Right atrium auricular region (tissue), 2 donors: ENCODE results near the gene KRT9. TPM values are rescaled to one million over a fixed set of nuclear protein-coding genes. Genes with fewer than 3 reads are reported as not detected.

Source experiments
- DNase-seq: peaks from one replicate; pipeline ENCODE4 v3.0.0-alpha.2; 2019; ENCODE audit warnings: low spot score
- H3K27ac ChIP-seq, 2 donors: fragments of 200-600 bp; sonication (generic); 1 replicate in 1 of 2; 2 replicates in 1 of 2; pipeline ENCODE4 v1.5.1; 2016 to 2019
- H3K27me3 ChIP-seq, 2 donors: fragments of 200-600 bp; sonication (generic); one replicate each; pipeline versions ENCODE4 v1.5.1 to v1.6.0; 2017 to 2019
- H3K36me3 ChIP-seq: fragments of 200-600 bp; sonication (generic); one replicate; pipeline ENCODE4 v1.5.1; 2016
- H3K4me1 ChIP-seq, 2 donors: fragments of 200-600 bp; sonication (generic); one replicate each; pipeline versions ENCODE4 v1.5.1 to v1.6.0; 2017 to 2019
- H3K4me3 ChIP-seq, 2 donors: fragments of 200-600 bp; sonication (generic); 1 replicate in 1 of 2; 2 replicates in 1 of 2; pipeline ENCODE4 v1.5.1; 2017 to 2019; ENCODE audit warnings: mild to moderate bottlenecking in 1 of 2, moderate library complexity in 1 of 2
- H3K9me3 ChIP-seq, 2 donors: fragments of 200-600 bp; sonication (generic); one replicate each; pipeline ENCODE4 v1.5.1; 2019
- total RNA-seq, 2 donors: library from RNA; depleted of rRNA; stranded (reverse); fragments of >200 nt; gene quantifications; one replicate each; pipeline ENCODE4 v1.1.0, GENCODE V29; 2016
- TF ChIP-seq, protein P1 (sequence below), 2 donors: fragments of 200-600 bp; sonication (generic); IDR thresholded peaks; one replicate each; pipeline ENCODE4 v1.5.1; 2019; ENCODE audit warnings: antibody characterized with exemption in 2 of 2

The KRT9 gene
- total RNA-seq, 2 donors from 2014 or later, result not detected

DNA sequence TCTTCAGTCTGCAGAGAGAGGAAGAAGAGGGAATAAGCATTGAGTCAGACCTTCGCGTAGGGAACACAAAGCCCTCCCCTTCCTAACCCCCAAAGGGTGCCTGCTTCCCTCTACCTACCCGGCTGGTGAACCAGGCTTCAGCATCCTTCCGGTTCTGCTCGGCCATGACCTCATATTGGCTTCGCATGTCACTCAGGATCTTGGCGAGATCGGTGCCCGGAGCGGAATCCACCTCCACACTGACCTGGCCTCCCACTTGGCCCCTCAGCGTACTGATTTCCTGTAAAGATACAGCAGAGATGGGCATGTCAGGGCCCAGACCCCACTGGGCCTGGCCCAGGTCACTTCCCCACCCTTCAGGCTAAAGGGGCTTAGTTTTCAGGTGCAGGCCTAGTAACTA is 47.6 kb downstream of the KRT9 start:
- Histone ChIP-seq H3K27me3 (peaks cover 13 to 17% of the 10 kb centered on the region in 2 donors), H3K36me3 (no peaks in the 10 kb centered on the region), H3K4me3 (no peak overlapping the region), H3K27ac (no peak overlapping the region), H3K4me1 (peaks cover 0 to 15% of the 10 kb centered on the region in 2 donors), H3K9me3 (no peaks in the 10 kb centered on the region)
- TF ChIP-seq, protein P1, sequence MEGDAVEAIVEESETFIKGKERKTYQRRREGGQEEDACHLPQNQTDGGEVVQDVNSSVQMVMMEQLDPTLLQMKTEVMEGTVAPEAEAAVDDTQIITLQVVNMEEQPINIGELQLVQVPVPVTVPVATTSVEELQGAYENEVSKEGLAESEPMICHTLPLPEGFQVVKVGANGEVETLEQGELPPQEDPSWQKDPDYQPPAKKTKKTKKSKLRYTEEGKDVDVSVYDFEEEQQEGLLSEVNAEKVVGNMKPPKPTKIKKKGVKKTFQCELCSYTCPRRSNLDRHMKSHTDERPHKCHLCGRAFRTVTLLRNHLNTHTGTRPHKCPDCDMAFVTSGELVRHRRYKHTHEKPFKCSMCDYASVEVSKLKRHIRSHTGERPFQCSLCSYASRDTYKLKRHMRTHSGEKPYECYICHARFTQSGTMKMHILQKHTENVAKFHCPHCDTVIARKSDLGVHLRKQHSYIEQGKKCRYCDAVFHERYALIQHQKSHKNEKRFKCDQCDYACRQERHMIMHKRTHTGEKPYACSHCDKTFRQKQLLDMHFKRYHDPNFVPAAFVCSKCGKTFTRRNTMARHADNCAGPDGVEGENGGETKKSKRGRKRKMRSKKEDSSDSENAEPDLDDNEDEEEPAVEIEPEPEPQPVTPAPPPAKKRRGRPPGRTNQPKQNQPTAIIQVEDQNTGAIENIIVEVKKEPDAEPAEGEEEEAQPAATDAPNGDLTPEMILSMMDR (IDR thresholded peaks at IDR 0.05), result no peak
- no peak for DNase-seq

DNA sequence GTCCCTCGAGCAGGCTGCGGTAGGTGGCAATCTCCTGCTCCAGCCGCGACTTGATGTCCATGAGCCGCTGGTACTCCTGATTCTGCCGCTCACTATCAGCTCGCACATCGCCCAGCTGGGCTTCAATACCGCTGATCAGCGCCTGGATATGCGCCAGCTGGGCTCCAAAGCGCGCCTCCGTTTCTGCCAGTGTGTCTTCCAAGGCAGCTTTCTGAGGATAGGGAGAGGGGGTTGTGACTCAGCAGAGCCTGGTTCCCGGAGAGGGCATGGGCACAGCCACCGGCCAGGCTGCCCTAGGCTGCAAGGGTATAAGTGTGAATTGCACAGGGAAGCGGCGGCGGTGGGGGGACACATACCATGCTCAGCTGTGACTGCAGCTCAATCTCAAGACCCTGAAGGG is 48.1 kb downstream of the KRT9 start:
- DNase-seq, result no peak
- TF ChIP-seq, protein P1 (IDR thresholded peaks at IDR 0.05), result no peak
- peaks cover 0 to 15% of the 10 kb centered on the region in 2 donors for H3K4me1 ChIP-seq
- no peak overlapping the region for H3K4me3 ChIP-seq
- no peaks in the 10 kb centered on the region for H3K9me3 ChIP-seq
- H3K36me3 ChIP-seq, result no peaks in the 10 kb centered on the region
- peaks cover 13 to 17% of the 10 kb centered on the region in 2 donors for H3K27me3 ChIP-seq
- H3K27ac ChIP-seq, result no peak overlapping the region

DNA sequence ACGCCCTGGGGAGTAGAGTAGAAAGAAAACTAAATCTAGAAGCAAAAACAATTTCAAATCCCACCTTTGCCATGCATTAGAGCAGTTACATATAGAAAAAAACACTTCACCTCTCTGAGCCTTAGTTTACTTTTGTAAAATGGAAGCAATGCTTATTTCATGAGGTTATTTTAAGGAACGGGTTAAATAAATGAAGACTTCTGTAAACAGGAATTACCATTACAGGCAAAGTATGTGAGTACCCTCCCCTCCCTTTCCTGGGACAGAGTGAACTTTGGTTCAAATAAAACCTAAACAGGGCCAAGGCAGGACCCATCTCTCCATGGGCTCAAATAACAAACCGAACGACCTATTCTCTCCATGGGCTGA is 48.6 kb downstream of the KRT9 start:
- DNase-seq, result no peak
- TF ChIP-seq, protein P1 (IDR thresholded peaks at IDR 0.05), result no peak
- no peaks in the 10 kb centered on the region for H3K9me3 ChIP-seq
- peaks cover 0 to 12% of the 10 kb centered on the region in 2 donors for H3K4me1 ChIP-seq
- no peak overlapping the region for H3K27ac ChIP-seq
- H3K36me3 ChIP-seq, result no peaks in the 10 kb centered on the region
- H3K27me3 ChIP-seq, result peaks cover 10 to 16% of the 10 kb centered on the region in 2 donors
- no peak overlapping the region for H3K4me3 ChIP-seq

DNA sequence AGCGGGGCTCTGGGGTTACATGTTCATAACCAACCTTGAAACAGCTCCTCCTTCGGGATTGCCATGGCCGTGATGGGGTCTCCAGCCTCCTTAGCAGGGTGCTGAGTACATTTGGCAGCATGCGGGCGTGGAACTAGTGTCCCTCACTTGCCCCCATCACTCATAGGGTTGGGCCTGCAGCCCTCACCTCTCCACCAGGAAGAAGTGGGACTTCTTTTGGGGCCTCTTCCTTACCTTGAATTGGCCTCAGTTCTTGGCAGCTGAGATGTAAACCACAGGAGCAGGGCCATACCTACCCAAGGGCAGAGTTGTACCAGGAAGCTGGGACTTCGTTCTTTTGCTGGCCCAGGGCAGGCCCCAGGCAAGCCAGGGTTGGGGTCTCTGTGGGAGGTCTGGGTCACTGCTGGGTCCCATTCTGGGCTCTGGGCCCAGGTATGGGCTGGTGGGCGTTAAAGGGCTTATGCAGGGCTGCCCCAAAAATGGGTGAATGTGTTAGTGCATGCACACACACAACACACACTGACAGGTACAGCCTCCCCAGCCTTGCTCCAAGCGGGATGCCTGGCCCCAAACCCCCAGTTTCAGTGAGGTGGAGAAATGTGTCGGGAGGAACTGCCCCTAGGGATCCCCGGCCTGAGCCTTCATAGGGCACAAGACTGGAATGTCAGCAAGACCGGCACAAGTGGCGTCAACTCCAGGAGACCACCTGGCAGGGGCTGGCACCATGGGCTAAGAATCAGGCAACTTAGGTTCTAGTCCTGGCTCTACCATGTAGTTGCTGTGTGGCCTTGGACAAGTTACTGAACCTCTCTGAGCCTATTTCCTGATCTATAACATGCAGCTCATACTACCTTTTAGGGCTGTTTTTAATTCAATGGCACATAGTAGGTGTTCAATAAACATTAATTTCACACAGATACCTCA is 49.3 kb downstream of the KRT9 start:
- TF ChIP-seq, protein P1 (IDR thresholded peaks at IDR 0.05), result no peak

DNA sequence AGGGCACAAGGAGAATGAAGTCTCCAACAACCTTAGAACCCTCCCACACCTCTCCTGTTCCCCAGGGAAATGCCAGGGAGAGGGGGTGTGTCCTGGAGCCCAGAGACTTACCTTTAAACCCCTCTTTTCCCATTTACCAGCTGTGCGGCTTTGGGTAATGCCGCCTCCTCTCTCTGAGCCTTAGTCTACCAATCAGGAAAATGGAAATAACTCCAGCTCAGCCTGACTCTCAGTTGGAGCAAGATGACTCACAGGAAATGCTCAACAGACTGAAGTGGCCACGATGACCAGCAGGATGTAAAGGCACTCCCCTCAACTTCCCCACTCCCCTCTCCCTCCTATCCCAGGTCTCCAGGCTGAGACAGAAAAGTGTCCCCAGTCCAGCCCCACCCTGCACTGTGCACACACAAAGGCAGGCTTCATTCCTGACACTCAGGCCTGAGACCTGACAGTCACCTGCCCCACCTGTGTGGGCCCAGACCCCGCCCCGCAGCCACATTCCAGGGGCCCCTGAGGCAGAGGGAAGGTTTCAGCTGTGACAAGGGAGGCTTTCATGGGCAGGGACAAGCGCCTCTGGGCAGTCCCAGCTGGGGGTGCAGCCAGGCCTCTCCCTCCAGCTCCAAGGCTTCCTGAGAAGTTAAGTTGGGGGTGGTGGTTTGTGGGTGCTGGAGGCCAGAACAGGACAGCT is 50.1 kb downstream of the KRT9 start:
- Histone ChIP-seq H3K4me1 (no peaks in the 10 kb centered on the region), H3K9me3 (no peaks in the 10 kb centered on the region), H3K36me3 (no peaks in the 10 kb centered on the region), H3K27me3 (peaks cover 0 to 1% of the 10 kb centered on the region in 2 donors), H3K27ac (no peak overlapping the region), H3K4me3 (no peak overlapping the region)
- TF ChIP-seq, protein P1 (IDR thresholded peaks at IDR 0.05), result no peak
- DNase-seq, result no peak

More for the DNA sequence above, 49.3 kb downstream of the KRT9 start:
- peaks cover 4 to 10% of the 10 kb centered on the region in 2 donors for H3K27me3 ChIP-seq
- H3K9me3 ChIP-seq, result no peaks in the 10 kb centered on the region
- H3K27ac ChIP-seq, result no peak overlapping the region
- H3K4me1 ChIP-seq, result peaks cover 0 to 5% of the 10 kb centered on the region in 2 donors
- H3K36me3 ChIP-seq, result no peaks in the 10 kb centered on the region
- no peak for DNase-seq
- no peak overlapping the region for H3K4me3 ChIP-seq
